ENCODE measurements around the gene TFAP2E.

TFAP2E gene

DNA sequence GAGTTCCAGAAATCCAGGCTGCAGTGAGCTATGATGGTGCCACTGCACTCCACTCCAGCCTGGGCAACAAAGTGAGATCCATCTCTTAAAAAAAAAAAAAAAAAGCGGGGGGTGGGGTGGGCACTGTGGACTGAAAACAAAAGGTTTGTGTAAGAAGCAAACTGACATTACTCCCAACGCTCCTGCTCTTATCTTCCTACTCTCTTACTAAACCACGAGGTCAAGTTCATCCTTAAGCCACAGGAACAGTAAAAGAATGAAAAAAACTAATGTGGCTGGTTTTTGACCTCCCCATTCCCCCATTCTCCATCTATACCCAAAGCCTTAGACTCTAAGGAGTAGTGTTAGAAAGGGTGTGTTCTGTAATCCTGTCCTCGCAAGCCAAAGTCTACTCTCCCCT lies 30.8 kb downstream of the TFAP2E start:
- H3K27ac ChIP-seq = no peak overlapping the region
- TF ChIP-seq, protein P1, sequence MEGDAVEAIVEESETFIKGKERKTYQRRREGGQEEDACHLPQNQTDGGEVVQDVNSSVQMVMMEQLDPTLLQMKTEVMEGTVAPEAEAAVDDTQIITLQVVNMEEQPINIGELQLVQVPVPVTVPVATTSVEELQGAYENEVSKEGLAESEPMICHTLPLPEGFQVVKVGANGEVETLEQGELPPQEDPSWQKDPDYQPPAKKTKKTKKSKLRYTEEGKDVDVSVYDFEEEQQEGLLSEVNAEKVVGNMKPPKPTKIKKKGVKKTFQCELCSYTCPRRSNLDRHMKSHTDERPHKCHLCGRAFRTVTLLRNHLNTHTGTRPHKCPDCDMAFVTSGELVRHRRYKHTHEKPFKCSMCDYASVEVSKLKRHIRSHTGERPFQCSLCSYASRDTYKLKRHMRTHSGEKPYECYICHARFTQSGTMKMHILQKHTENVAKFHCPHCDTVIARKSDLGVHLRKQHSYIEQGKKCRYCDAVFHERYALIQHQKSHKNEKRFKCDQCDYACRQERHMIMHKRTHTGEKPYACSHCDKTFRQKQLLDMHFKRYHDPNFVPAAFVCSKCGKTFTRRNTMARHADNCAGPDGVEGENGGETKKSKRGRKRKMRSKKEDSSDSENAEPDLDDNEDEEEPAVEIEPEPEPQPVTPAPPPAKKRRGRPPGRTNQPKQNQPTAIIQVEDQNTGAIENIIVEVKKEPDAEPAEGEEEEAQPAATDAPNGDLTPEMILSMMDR (IDR thresholded peaks at IDR 0.05) = no peak
- TF ChIP-seq ZFX (IDR thresholded peaks at IDR 0.05; ENCODE audit: borderline replicate concordance) = no peak

DNA sequence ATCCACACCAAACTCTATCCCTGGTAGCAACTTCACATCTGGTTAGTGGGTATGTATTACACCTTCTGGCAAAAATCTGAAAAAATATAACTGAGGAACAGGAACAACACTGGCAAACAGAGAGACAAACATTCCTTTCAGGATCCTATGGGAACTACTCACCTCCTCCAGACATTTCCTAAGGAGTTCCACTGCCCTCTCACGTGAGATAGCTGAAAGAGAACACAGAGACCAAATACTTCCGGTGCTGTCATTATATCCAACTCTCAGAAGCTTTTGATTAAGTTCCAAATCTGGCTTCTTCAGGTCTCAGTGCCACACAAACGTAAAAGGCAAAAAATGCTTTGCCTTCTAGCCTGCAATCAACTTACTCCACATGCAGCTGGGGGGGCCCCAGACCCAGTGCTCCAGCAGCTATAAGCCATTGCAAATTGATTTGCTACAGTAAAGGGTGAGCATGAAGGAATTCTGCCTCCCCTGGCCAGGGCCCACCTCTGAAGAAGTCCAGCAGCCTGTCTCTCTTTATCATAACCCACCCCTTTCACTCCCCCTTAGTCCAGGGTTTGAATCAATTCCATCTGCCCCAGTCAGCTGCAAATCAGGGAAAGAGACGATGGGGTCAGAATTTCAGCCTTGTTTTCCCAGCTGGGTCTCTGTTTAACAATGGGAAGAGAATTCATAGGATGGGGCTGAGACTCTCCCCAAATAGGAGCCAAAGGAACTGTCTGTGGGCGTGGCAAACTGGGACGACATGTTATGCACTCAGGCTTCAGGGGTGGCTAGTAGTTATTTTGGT lies 32.2 kb downstream of the TFAP2E start:
- TF ChIP-seq, protein P1 (IDR thresholded peaks at IDR 0.05) = no peak
- no peak for TF ChIP-seq ZFX (IDR thresholded peaks at IDR 0.05; ENCODE audit: borderline replicate concordance)
- no peak overlapping the region for H3K27ac ChIP-seq

GRCh38 chr1:35605867-35606182 lies 32.7 kb downstream of the TFAP2E start:
- TF ChIP-seq, protein P1 (IDR thresholded peaks at IDR 0.05) = no peak
- TF ChIP-seq ZFX (IDR thresholded peaks at IDR 0.05; ENCODE audit: borderline replicate concordance) = no peak
- no peak overlapping the region for H3K27ac ChIP-seq

DNA sequence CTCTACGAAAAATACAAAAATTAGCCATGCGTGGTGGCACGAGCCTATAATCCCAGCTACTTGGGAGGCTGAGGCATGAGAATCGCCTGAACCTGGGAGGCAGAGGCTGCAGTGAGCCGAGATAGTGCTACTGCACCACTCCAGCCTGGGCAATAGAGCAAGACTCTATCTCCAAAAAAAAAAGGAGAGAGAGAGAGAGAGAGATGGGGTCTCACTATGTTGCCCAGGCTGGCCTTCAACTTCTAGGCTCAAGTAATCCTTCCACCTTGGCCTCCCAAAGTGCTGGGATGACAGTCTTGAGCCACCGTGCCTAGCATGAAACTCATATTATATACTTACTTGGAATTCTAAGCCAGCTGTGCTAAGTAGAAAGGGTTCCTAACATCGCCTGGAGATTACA lies 38.5 kb downstream of the TFAP2E start:
- no peak for TF ChIP-seq ZFX (IDR thresholded peaks at IDR 0.05; ENCODE audit: borderline replicate concordance)
- TF ChIP-seq, protein P1 (IDR thresholded peaks at IDR 0.05) = no peak
- H3K27ac ChIP-seq = no peak overlapping the region

DNA sequence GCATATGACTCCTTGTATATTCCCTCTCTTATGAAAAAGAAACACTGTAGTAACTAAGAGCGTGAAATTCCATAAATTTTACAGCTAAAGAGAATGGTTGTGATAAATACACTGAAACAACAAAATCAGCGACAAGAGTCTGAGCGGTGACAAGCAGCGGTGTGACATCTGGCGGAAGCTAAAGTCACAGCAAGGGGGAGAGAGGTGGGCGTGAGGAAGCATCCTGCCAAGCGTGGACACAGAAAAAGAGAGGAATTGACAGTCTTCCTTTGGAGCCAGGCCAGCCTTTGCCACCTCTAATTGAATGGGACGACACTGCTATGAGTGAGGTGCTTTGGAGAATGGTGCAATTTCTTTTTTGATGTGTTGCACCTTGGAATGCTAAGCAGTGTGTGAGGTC lies 42.3 kb downstream of the TFAP2E start:
- TF ChIP-seq, protein P1 (IDR thresholded peaks at IDR 0.05) = no peak
- no peak for TF ChIP-seq ZFX (IDR thresholded peaks at IDR 0.05; ENCODE audit: borderline replicate concordance)
- no peak overlapping the region for H3K27ac ChIP-seq

- no peak for TF ChIP-seq ZFX (IDR thresholded peaks at IDR 0.05; ENCODE audit: borderline replicate concordance)
- TF ChIP-seq, protein P1 (IDR thresholded peaks at IDR 0.05) = no peak
- H3K27ac ChIP-seq = no peak overlapping the region
These were observed 46.4 kb downstream of the TFAP2E start for GRCh38 chr1:35619237-35620121.

All from 22Rv1 (cell line).